HEK293 (cell line): Measurements from ENCODE around the gene FGF3.

Experiments used
- CTCF ChIA-PET: fragments of 350-600 bp; formaldehyde crosslinking; extraction: SDS; loops from one replicate; lab custom pipeline; 2021; ENCODE audit warnings: antibody characterized with exemption; lab: Yijun Ruan, JAX
- POLR2A ChIA-PET: fragments of 300-600 bp; formaldehyde crosslinking; extraction: SDS; loops from one replicate; lab custom pipeline; 2020; ENCODE audit warnings: antibody characterized with exemption, inconsistent platforms; lab: Yijun Ruan, JAX
- H3K27ac ChIP-seq: fragments of 200-500 bp; sonication (Bioruptor generic); 2 replicates; pipeline ENCODE4 v1.5.1; 2014; ENCODE audit warnings: low read depth, low read length, control low read depth, inconsistent platforms; ENCODE audit errors: extremely low read depth
- H3K36me3 ChIP-seq, 2 experiments: fragments of 200-500 bp in 1 of 2; sonication (Bioruptor generic) in 1 of 2; 1 replicate in 1 of 2; 2 replicates in 1 of 2; pipeline ENCODE4 v1.5.1; 2014 to 2017; ENCODE audit warnings: inconsistent platforms in 2 of 2, low read length in 2 of 2; ENCODE audit not compliant: control insufficient read depth in 2 of 2, insufficient read depth in 1 of 2
- H3K4me1 ChIP-seq: fragments of 200-500 bp; sonication (Bioruptor generic); 2 replicates; pipeline ENCODE4 v1.5.1; 2014; ENCODE audit warnings: mild to moderate bottlenecking, low read length, inconsistent platforms; ENCODE audit not compliant: control insufficient read depth, insufficient read depth
- H3K4me3 ChIP-seq: 2 replicates; pipeline ENCODE4 v1.5.1; 2011; ENCODE audit warnings: low read depth, mild to moderate bottlenecking, control low read depth, low read length, moderate library complexity
- H3K9me3 ChIP-seq: fragments of 200-500 bp; sonication (Bioruptor generic); 2 replicates; pipeline ENCODE4 v1.5.1; 2014; ENCODE audit warnings: low read depth, low read length, inconsistent platforms; ENCODE audit not compliant: control insufficient read depth, insufficient read depth
- CTCF ChIP-seq: fragments of 450-650 bp; formaldehyde crosslinking; IDR thresholded peaks from 2 replicates; pipeline ENCODE4 v1.5.1; 2016; ENCODE audit warnings: missing biosample characterization, missing genetic modification characterization
- HIC1 ChIP-seq: fragments of 450-650 bp; formaldehyde crosslinking; IDR thresholded peaks from 2 replicates; pipeline ENCODE4 v1.5.1; 2016; ENCODE audit warnings: missing biosample characterization, missing genetic modification characterization
- REST ChIP-seq: fragments of 450-650 bp; formaldehyde crosslinking; IDR thresholded peaks from 2 replicates; pipeline ENCODE4 v1.5.1; 2016; ENCODE audit warnings: missing biosample characterization, missing genetic modification characterization
- SP3 ChIP-seq: fragments of 450-650 bp; formaldehyde crosslinking; IDR thresholded peaks from 2 replicates; pipeline ENCODE4 v1.5.1; 2016; ENCODE audit warnings: missing biosample characterization, missing genetic modification characterization
- ZFHX2 ChIP-seq: fragments of 450-650 bp; formaldehyde crosslinking; conservative IDR thresholded peaks from 2 replicates; pipeline ENCODE4 v1.5.1; 2016; ENCODE audit warnings: missing biosample characterization, missing genetic modification characterization
- ZNF121 ChIP-seq: fragments of 450-650 bp; formaldehyde crosslinking; IDR thresholded peaks from 2 replicates; pipeline ENCODE4 v1.5.1; 2016; ENCODE audit warnings: missing biosample characterization, missing genetic modification characterization
- ZNF174 ChIP-seq: fragments of 450-650 bp; formaldehyde crosslinking; IDR thresholded peaks from 2 replicates; pipeline ENCODE4 v1.5.0; 2017; ENCODE audit warnings: missing biosample characterization, mild to moderate bottlenecking, missing genetic modification characterization
- ZNF202 ChIP-seq: fragments of 450-650 bp; formaldehyde crosslinking; IDR thresholded peaks from 2 replicates; pipeline ENCODE4 v1.5.1; 2016; ENCODE audit warnings: missing biosample characterization, missing genetic modification characterization, borderline replicate concordance
- ZNF350 ChIP-seq: fragments of 450-650 bp; formaldehyde crosslinking; IDR thresholded peaks from 2 replicates; pipeline ENCODE4 v1.5.0; 2017; ENCODE audit warnings: missing biosample characterization, mild to moderate bottlenecking, missing genetic modification characterization
- ZNF404 ChIP-seq: fragments of 450-650 bp; formaldehyde crosslinking; IDR thresholded peaks from 2 replicates; pipeline ENCODE4 v1.5.1; 2017; ENCODE audit warnings: missing biosample characterization, missing genetic modification characterization
- ZNF501 ChIP-seq: fragments of 450-650 bp; formaldehyde crosslinking; IDR thresholded peaks from 2 replicates; pipeline ENCODE4 v1.5.1; 2016; ENCODE audit warnings: missing biosample characterization, missing genetic modification characterization
- ZSCAN18 ChIP-seq: fragments of 450-650 bp; formaldehyde crosslinking; IDR thresholded peaks from 2 replicates; pipeline ENCODE4 v1.5.1; 2016; ENCODE audit warnings: missing biosample characterization, missing genetic modification characterization
- ZSCAN30 ChIP-seq: fragments of 450-650 bp; IDR thresholded peaks from 2 replicates; pipeline ENCODE4 v1.5.1; 2018; ENCODE audit warnings: missing biosample characterization, mild to moderate bottlenecking, missing genetic modification characterization, moderate library complexity

The FGF3 gene

GRCh38 chr11:69760319-69760718 is 58.9 kb downstream of the FGF3 start:
- Histone ChIP-seq H3K4me3 (no peak overlapping the region), H3K4me1 (no peaks in the 10 kb centered on the region), H3K27ac (no peak overlapping the region), H3K36me3 (no peaks in the 10 kb centered on the region), H3K9me3 (no peaks in the 10 kb centered on the region)
- POLR2A ChIA-PET: no interaction called here
- TF ChIP-seq ZNF174 (tag by site-specific recombination): no peak
- TF ChIP-seq SP3 (tag by site-specific recombination): no peak
- TF ChIP-seq REST (tag by site-specific recombination): no peak
- no peak for TF ChIP-seq ZNF501
- no peak for TF ChIP-seq ZNF350 (tag by site-specific recombination)
- no peak for TF ChIP-seq ZFHX2 (tag by site-specific recombination)
- no peak for TF ChIP-seq ZNF121
- TF ChIP-seq ZSCAN18 (tag by site-specific recombination): no peak
- TF ChIP-seq ZNF202 (tag by site-specific recombination): no peak
- TF ChIP-seq HIC1 (tag by site-specific recombination): no peak
- TF ChIP-seq CTCF (tag by site-specific recombination): no peak
- no peak for TF ChIP-seq ZSCAN30 (tag by site-specific recombination)
- TF ChIP-seq ZNF404 (tag by site-specific recombination): no peak
- CTCF ChIA-PET: interaction anchor here (0.6 kb wide), 2 partner anchors 33 to 38 kb away, joined by 3 to 4 read pairs; no protein-coding TSS in a partner anchor
